Activated CD8-positive, alpha-beta T cell treated with anti-CD3 and anti-CD28 coated beads for 36 hours (primary cell): ENCODE results near the gene STK32C. TPM values are rescaled to one million over a fixed set of nuclear protein-coding genes. Genes with fewer than 3 reads are reported as not detected.

Experiments used
- ATAC-seq: fragments of 200-7000 bp; cut with Tn5 transposase; one replicate; pipeline ENCODE4 v1.10.0; 2021; ENCODE audit warnings: mild to moderate bottlenecking, moderate library complexity
- CTCF ChIA-PET: fragments of 350-600 bp; sonication (Branson Sonifier 250); formaldehyde crosslinking; loops from one replicate; lab custom pipeline; 2021; ENCODE audit warnings: antibody characterized with exemption; lab: Charles Lee
- POLR2A ChIA-PET: fragments of 350-600 bp; sonication (Branson Sonifier 250); formaldehyde crosslinking; loops from one replicate; lab custom pipeline; 2021; ENCODE audit warnings: antibody characterized with exemption; lab: Charles Lee
- DNase-seq: peaks from one replicate; pipeline ENCODE4 v3.0.0-alpha.2; 2020
- H3K27ac Mint-ChIP-seq: one replicate; pipeline ENCODE4 v1.8.0; 2021; ENCODE audit warnings: mild to moderate bottlenecking, mixed read lengths
- H3K27me3 Mint-ChIP-seq: one replicate; pipeline ENCODE4 v1.8.0; 2021; ENCODE audit warnings: mixed read lengths
- H3K36me3 Mint-ChIP-seq: one replicate; pipeline ENCODE4 v1.8.0; 2021; ENCODE audit warnings: low read depth, mixed read lengths
- H3K4me1 Mint-ChIP-seq: one replicate; pipeline ENCODE4 v1.8.0; 2021; ENCODE audit warnings: low read depth, mixed read lengths
- H3K4me3 Mint-ChIP-seq: one replicate; pipeline ENCODE4 v1.8.0; 2021; ENCODE audit warnings: mild to moderate bottlenecking, moderate library complexity, mixed read lengths
- H3K9me3 Mint-ChIP-seq: one replicate; pipeline ENCODE4 v1.8.0; 2021; ENCODE audit warnings: mixed read lengths
- CTCF ChIP-seq: fragments of 200-600 bp; IDR thresholded peaks from one replicate; pipeline ENCODE4 v1.8.0; 2022; ENCODE audit warnings: antibody characterized with exemption, mild to moderate bottlenecking
- intact Hi-C: fragments of 100-400 bp; cut with micrococcal nuclease; formaldehyde crosslinking; loops from one replicate; pipeline ENCODE4 v1.10.0; 2022
- total RNA-seq, 2 experiments: library from RNA; stranded (reverse); gene quantifications; one replicate each; pipeline ENCODE4 v1.2.3, GENCODE V29; 2021

Gene STK32C
- total RNA-seq, 2 experiments from 2014 or later = 29.3 to 31.4 TPM

DNA sequence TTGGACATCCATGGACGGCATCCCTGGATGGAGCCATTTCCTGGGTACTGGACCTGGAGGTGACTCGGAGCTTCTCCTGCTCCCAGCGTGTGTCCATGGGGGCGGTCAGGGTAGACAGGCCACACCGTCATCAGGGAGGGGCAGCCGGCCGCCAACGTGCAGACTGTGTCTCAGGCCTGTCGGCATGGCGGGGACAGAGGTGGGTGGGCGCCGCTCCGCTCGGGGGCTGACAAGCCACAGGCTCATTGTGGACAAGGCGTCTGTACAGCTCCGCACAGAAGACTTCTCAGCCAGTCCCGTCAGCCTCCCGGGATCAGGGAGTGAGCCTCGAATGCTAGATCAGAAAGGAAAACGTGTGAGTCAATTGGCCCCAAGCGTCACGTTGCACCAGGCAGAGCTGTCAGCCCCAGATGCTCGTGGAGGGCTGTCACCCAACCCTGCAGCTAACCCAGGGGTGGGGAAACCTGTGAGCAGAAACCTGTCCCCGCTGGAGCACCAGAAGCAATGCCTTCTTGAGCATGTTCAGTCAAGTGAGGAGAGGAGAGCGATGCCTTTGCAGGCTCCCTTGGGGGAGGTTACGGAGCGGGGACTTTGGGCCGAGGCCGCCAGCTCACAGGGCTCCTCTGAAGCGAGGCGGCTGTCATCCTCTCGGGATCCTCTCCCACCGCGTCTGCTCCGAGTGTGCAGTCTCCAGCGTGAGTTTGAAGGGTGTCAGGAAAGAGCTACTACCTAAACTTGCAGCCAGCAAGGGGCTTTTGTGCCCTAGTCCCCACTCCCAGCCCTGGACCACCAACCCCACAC is 137.0 kb downstream of the STK32C start:
- ChIA-PET CTCF (no interaction called here), POLR2A (no interaction called here)
- DNase-seq (no peak), ATAC-seq (no peak)
- no peak for TF ChIP-seq CTCF
- Mint-ChIP-seq H3K27me3 (peaks cover 4% of the 10 kb centered on the region), H3K4me1 (peaks cover 4% of the 10 kb centered on the region), H3K36me3 (no peaks in the 10 kb centered on the region), H3K27ac (no peak overlapping the region), H3K4me3 (no peak overlapping the region), H3K9me3 (no peaks in the 10 kb centered on the region)
- intact Hi-C loops = no loop called here

DNA sequence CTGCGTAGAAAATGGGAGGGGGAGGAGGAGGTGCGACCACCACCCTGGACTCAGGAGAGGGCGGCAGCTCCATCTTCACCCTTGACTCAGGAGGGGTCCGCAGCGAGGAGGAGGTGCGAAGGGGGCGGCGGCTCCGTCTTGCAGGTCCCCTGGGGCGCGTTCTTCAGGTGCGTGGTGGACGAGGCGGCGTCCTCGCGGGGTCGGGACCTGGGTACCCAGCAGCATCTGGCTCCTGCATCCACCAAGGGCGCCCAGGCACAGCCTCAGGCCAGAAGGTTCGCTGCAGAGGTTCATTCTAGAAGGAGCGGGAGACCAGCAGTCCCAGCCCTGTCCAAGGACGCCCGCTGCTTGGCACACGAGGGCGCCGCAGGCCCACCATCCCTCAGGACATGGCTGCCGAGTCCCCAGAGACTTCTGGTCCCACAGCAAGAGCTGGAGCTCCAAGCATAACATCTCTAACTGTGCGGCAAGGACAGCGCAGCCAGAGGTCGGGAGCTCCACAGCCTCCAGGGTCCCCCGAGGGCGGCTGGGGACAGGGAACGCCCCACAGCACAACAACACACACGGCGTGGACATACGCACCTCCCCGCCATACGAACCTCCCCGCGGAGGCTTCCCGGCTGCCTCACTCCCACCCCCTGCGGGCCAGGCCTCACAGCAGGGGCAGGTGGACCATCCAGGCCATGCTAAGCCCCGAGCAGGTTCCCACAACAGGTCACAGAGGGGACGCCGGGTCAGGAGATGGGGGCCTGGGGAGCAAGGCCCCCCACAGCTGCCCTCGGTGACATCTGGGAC is 137.8 kb downstream of the STK32C start:
- no peaks in the 10 kb centered on the region for H3K36me3 Mint-ChIP-seq
- ATAC-seq (peak; percentile 50), DNase-seq (peak; percentile 33)
- intact Hi-C loops = no loop called here
- H3K4me1 Mint-ChIP-seq = peaks cover 4% of the 10 kb centered on the region
- H3K9me3 Mint-ChIP-seq = no peaks in the 10 kb centered on the region
- H3K27ac Mint-ChIP-seq = no peak overlapping the region
- TF ChIP-seq CTCF = no peak
- H3K4me3 Mint-ChIP-seq = no peak overlapping the region
- POLR2A ChIA-PET = no interaction called here
- peaks cover 4% of the 10 kb centered on the region for H3K27me3 Mint-ChIP-seq
- CTCF ChIA-PET = no interaction called here

DNA sequence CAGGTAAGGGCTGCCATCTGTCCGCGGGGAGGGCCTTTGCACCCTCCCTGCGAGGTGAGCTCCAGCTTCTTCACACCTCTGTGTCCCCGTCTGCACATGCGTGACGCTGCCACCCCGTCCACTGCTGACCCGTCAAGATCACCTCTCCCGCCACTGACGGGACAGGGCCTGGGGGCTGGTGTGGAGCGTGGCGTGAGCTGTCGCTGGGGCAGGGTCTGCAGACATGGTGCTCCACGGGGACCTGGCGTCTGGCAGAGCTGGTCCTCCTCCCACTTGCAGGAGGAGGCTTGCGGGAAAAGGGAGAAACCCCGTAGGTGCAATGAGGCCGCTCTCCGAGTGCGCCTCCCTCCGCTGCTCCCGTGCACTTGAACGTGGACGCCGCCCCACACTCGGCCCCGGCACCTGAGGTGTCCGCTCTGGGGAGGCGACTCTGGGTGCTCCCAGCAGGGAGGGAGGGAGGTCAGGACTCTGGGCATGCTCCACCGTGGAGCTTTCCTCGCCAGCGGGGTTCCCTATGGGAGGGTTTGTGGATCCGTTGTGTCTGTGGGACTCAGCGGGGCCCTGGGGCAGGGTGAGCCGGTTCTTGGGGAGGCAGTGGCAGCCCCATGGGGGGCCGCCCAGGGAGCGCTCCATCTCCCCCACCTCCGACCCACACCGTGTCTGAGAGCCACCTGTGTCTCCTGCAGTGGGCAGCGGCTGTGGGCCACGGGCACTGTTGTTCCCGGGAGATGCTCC is 138.6 kb downstream of the STK32C start:
- H3K27me3 Mint-ChIP-seq = no peaks in the 10 kb centered on the region
- no peak overlapping the region for H3K27ac Mint-ChIP-seq
- H3K36me3 Mint-ChIP-seq = no peaks in the 10 kb centered on the region
- no peaks in the 10 kb centered on the region for H3K4me1 Mint-ChIP-seq
- ChIA-PET POLR2A (no interaction called here), CTCF (no interaction called here)
- DNase-seq = no peak
- ATAC-seq = no peak
- H3K9me3 Mint-ChIP-seq = no peaks in the 10 kb centered on the region
- no peak for TF ChIP-seq CTCF
- no peak overlapping the region for H3K4me3 Mint-ChIP-seq
- intact Hi-C loops = no loop called here

DNA sequence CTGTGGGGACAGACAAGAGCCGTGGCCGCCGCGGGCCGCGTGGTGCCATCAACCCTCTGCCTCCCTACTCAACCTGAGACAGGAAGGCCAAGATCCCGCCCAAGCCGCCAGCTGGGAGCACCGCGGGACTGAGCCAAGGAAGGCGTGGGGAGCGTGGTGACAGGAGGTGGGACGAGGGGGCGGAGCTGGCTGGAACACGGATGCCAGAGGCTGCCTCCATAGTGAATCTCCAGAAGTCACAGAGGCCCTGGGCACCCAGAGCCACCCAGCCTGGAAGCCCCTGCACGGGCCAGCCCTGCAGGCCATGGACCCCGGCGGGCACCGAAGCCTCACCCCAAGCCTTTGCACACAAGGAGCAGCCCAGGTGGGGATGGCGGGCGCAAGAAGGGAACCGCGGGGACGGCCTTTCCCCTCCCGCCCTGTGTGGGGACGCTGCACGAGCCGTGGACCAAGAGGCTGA is 139.1 kb downstream of the STK32C start:
- no peak for DNase-seq
- H3K36me3 Mint-ChIP-seq = no peaks in the 10 kb centered on the region
- no peak overlapping the region for H3K4me3 Mint-ChIP-seq
- CTCF ChIA-PET = no interaction called here
- H3K27ac Mint-ChIP-seq = no peak overlapping the region
- H3K27me3 Mint-ChIP-seq = no peaks in the 10 kb centered on the region
- no peaks in the 10 kb centered on the region for H3K9me3 Mint-ChIP-seq
- ATAC-seq = no peak
- POLR2A ChIA-PET = no interaction called here
- no peaks in the 10 kb centered on the region for H3K4me1 Mint-ChIP-seq
- TF ChIP-seq CTCF = no peak
- intact Hi-C loops = no loop called here
